ENCODE measurements around the gene KCND2.
"Not testable (repeated sequence)": the region's sequence is repeated elsewhere in the genome, so short reads cannot be mapped to it uniquely, and the experiment has no call there.

KCND2 gene

GRCh38 chr7:120775755-120776154 lies 502.8 kb downstream of the KCND2 start:
- no peak for DNase-seq

- not testable (repeated sequence) for DNase-seq
Observed at GRCh38 chr7:120779078-120779477, 506.1 kb downstream of the KCND2 start.

- DNase-seq: not testable (repeated sequence)
Observed at GRCh38 chr7:120780451-120780850, 507.5 kb downstream of the KCND2 start.

- DNase-seq: no peak
Observed at GRCh38 chr7:120780938-120781337, 508.0 kb downstream of the KCND2 start.

- DNase-seq: not testable (repeated sequence)
Observed at GRCh38 chr7:120781924-120782323, 508.9 kb downstream of the KCND2 start.

GRCh38 chr7:120783273-120783672 lies 510.3 kb downstream of the KCND2 start:
- DNase-seq: no peak

GRCh38 chr7:120783721-120784120 lies 510.7 kb downstream of the KCND2 start:
- no peak for DNase-seq

GRCh38 chr7:120785095-120785494 lies 512.1 kb downstream of the KCND2 start:
- DNase-seq: no peak

- DNase-seq: peak; percentile 57
Observed at GRCh38 chr7:120792091-120792860, 519.3 kb downstream of the KCND2 start.

GRCh38 chr7:120792861-120793130 lies 519.8 kb downstream of the KCND2 start:
- DNase-seq: no peak

- DNase-seq: no peak
Observed at GRCh38 chr7:120793213-120793936, 520.4 kb downstream of the KCND2 start.

GRCh38 chr7:120794106-120794729 lies 521.2 kb downstream of the KCND2 start:
- DNase-seq: no peak

- no peak for DNase-seq
Observed at GRCh38 chr7:120797026-120797645, 524.2 kb downstream of the KCND2 start.

- DNase-seq: no peak
Observed at GRCh38 chr7:120799147-120799546, 526.2 kb downstream of the KCND2 start.
